ENCODE data around the gene DYDC2.

GRCh38 chr10:80320377-80320776 is 36.2 kb upstream of the DYDC2 start:
- TF ChIP-seq TAF1 (IDR thresholded peaks at IDR 0.05; ENCODE audit: borderline replicate concordance, low read depth, low read length) (no peak), POLR2AphosphoS5 (IDR thresholded peaks at IDR 0.05; ENCODE audit: low read depth, low read length) (no peak), POLR2A (IDR thresholded peaks at IDR 0.05; ENCODE audit: low read depth, low read length) (no peak)

Data from GM12892 (cell line).